Stimulated activated naive CD4-positive, alpha-beta T cell (primary cell): ENCODE measurements around the gene CAPN3.

Experiments
- DNase-seq, 6 experiments: peaks; one replicate each; lab custom pipeline; 2025; lab: John Stamatoyannopoulos, UW

Gene CAPN3

DNA sequence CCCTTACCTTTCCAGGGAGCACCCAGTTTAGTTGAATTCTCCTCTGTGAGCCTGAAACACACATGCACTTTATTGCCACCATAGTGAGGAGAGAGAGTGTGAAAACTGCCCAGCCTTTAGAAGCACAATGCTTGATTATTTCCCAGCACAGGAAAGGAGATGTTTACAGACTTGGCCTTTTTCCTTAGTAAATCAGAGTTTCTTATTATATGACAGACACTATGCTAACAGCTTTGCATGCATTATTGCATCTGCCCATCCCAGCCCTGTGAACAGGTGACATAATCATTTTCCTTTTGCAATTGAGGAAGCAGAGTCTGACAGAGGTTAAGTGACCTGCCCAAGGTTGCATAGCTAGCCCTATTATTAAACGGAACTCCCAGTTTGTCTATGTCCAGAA is 36.5 kb downstream of the CAPN3 start:
- no peak for DNase-seq

DNA sequence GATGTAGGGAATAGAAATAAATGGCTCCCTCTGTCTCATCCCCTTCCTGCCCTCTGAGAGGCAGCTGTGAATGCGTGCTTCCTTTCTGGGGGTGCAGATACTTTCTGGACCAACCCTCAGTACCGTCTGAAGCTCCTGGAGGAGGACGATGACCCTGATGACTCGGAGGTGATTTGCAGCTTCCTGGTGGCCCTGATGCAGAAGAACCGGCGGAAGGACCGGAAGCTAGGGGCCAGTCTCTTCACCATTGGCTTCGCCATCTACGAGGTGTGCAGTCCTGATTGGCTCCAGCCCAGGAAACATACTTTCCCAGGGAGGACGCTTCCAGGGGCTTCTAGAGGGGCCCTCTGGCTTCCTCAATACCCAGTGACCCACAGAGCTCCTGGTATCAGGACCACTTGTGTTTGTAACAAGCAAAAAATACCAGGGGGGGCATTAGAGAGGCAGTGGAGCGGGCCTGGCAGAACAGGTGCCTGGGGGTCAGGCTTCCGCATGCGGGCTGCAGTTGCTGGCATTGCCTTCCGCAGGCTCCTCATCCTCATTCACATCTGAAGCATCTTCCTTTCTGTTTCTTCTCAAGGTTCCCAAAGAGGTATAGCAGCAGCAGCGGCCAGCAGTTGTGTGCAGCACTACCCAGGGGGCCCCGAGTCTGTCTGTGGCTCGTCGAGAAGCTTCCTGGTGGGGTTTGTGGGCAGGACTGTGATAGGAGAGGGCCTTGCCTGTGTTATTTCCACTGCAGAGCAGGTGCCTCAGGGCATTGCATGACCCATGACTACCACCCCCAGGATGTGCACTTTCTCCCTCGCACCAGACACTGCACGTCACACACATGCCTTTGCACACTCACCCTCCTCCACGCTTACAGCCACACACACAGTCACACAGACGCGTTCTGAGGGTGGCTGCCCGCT is 42.5 kb downstream of the CAPN3 start:
- DNase-seq: no peak

DNA sequence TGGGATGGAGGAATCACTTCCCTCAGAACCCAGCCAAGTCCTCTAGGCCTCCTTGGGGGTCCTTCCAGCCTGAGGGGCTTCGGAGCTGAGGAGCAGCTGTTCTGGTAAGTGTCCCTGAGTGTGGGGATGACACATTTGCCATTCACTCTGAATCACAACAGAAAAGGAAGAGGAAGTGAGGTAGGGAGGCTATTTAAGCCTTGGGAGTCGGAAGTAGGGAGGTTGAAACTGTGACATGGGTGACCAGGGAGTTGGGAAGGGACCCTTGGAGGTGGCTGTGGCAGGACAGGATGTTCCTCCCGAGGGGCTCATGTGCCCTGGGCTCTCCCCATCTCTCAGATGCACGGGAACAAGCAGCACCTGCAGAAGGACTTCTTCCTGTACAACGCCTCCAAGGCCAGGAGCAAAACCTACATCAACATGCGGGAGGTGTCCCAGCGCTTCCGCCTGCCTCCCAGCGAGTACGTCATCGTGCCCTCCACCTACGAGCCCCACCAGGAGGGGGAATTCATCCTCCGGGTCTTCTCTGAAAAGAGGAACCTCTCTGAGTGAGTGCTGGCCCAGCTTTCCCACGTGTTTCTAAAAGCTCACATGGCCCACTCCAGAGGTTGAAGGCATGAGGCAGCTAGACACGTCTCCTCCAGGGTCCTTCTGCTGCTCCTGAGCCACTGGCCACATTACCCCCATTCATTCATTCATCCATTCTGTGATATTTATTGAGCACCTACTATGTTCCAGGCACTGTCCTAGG is 43.3 kb downstream of the CAPN3 start:
- no peak for DNase-seq

DNA sequence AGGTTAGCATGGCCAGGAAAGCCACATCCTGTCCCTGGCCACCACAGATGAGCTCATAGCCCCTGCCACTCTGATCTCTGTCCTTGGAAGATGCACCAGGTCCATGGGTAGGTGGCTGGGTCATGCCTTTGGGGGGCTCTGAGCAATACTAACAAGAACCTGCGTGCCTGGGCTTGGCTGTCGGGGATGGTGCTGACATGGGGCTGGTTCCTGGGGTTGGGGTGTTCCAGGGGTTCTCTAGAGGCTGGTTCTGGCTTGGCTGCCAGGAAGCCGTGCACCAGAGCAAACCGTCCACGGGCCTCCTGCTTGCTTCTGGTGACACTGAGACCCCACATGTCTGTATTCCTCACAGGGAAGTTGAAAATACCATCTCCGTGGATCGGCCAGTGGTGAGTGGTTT is 44.1 kb downstream of the CAPN3 start:
- no peak for DNase-seq

DNA sequence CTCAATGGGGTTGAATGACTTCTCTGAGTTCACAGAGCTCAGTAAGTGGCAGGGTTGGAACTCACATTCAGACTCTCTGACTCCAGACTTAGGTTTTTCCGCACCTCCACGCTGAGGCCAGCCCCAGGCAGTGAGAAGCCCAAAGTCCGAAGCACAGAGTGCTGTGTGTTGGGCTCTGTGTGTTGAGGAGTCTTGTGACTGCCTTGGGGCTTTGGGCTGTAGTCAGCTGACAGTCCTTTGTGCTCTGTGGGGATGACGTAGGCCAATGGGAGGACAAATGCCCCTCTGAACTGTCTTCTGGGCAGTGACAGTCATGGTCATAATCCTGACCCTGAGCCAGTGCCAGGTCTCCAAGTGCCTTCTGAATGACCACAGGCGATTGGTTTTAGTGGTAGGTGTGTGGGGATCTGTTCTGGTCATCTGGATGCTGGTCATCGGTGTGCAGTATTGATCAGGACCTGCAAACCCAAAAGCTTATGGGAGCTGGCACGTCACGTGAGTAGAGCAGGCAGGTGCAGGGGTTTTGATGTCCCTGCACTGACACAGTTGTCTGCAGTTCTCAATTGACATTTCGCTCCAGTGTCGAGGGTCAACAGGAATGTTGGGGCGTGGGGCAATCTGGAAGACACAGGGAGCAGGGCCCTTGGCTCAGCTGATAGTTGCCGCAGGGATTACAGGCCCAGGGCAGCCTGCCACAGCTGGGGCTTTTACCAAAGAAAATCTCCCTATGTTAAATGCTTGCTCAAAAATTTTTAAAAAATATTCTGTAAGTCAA is 45.3 kb downstream of the CAPN3 start:
- no peak for DNase-seq

DNA sequence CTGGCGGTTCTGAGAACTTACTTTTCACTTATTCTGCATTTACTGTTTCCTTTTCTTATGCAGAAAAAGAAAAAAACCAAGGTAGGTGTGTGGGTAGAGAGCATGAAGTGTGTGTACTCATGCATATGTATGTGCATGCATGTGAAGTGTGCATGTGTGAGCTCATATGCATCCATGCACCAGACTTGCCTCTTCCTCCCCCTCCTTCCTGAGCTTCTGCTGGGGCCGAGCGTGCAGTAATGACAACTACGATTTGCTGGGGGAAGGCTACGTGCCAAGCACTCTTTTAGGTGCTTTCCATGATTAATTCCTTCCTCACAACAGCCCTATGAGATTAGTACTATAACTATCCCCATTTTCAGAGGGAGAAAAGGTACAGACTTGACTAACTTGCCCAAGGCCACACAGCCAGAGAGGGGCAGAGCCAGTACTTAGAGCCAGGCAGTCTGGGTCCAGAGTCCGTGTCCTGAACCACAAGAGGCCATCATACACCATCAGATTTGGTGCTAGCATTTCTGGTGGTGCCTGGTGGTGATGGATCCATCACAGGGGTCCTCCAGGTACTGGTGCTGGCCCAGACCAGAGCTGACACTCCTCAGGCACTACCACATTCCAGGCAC is 46.7 kb downstream of the CAPN3 start:
- DNase-seq: no peak

DNA sequence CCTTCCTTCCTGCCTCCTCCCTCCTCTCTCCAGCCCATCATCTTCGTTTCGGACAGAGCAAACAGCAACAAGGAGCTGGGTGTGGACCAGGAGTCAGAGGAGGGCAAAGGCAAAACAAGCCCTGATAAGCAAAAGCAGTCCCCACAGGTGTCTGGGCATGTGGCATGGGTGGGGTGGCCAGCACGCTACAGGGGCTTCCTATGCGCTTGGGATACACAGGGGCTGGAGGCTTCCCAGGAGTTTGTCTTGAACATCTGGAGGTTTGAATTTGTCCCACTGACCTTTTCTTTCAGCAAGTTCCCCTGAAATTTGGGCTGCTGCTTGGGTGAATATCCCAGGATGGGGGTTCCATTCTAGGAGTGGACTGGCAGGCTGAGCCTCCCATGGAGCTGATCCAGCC is 48.9 kb downstream of the CAPN3 start:
- no peak for DNase-seq

DNA sequence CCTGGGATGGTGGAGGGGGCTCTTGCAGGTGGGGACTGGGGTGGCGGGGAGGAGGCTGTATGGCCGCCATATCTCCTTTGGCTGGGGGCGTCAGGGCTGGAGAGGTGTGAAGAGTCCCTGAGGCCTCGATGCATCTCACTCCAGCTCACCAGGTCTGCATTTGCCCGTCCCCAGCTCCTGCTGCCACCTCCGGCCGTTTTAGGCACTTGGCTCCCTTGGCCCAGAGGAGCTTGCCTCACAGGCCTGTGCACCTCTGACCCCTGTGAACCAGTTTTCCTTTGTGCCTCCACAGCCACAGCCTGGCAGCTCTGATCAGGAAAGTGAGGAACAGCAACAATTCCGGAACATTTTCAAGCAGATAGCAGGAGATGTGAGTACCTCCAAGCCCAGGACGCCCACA is 49.7 kb downstream of the CAPN3 start:
- no peak for DNase-seq

DNA sequence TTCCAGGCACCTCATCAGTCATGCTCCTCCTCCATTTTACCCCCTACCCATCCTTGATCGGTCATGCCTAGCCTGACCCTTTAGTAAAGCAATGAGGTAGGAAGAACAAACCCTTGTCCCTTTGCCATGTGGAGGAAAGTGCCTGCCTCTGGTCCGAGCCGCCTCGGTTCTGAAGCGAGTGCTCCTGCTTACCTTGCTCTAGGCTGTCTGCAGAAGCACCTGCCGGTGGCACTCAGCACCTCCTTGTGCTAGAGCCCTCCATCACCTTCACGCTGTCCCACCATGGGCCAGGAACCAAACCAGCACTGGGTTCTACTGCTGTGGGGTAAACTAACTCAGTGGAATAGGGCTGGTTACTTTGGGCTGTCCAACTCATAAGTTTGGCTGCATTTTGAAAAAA is 52.6 kb downstream of the CAPN3 start:
- DNase-seq: no peak

DNA sequence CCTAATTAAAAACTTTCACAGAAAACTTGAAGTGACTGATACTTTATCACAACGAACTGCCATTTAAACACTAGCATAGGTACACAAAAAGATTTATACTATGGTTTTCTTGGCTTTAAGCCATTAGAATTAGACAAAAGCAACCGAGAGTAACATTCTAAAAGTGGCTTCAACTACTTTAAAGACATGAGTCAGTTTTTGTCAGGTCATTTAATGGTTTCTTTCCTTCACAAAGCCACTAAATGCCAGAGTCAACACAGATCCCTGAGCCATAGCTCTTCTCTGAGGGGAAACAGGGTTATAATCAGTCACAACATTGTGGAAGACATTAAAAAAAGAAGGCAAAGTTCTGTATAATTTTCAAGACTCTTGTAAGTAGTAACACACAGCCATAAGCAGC is 54.6 kb downstream of the CAPN3 start:
- DNase-seq: no peak

DNA sequence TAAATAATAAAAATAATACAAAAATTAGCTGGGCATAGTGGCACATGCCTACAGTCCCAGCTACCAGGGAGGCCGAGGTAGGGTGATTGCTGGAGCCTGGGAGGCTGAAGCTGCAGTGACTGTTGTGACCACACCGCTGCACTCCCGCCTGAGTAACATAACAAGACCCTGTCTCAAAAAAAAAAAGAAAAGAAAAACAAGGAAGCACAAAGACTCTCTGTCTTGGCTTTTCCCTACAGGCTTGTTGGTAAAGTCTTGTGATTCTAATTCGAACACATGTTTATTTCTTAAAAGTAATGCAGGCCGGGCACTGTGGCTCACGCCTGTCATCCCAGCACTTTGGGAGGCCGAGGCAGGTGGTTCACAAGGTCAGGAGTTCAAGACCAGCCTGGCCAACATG is 60.1 kb downstream of the CAPN3 start:
- no peak for DNase-seq

DNA sequence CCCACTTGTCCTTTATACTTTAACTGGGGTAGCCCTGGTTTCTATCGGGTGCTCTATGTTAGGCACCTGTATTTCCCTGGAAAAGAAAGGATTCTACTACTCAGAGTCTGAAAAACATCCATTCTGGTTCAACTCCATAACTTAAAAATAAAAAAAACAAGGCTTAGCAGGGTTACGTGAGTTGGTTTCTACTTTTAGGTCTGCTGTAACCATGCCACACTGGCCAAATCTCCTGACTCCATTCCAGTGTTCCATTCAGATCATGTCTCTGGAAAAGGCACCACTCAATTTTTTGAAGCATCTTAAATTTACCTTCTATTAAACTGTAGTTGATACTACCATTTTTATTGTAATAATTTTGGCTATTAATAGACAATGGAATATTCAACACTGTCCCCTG is 62.1 kb downstream of the CAPN3 start:
- DNase-seq: no peak

DNA sequence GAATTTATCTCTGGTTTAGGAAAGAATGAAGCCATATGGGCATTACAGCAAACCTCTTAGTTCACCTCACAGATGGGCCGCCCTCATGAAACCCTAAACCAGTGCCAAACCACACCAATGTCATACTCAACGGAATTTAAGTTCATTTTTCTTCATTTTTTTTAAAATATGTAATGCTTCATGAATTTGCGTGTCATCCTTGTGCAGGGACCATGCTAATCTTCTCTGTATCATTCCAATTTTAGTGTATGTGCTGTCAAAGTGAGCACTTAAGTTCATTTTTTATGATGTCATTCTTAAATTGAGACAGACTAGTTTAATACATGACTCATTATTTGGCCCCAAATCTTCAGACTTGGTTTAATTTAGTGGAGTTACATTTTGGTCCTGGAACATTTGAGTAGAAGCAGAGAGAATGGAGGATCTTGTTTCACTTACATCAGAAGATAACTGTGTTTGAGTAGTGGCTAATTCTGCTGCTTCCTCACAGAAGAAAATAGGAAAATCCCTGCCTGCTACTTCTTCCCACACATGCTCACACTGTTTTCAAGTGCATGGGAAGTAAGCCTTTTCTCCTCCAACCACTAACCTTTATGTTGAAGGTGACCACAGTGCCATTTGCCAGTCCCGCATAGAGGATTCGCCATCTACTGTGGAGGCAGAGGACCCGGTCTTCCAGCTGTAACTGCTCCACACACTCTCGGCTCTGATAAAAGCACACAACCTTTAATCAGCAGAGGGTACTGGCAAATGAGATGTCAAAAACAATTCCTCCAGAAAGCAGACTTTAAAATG is 68.3 kb downstream of the CAPN3 start:
- no peak for DNase-seq

DNA sequence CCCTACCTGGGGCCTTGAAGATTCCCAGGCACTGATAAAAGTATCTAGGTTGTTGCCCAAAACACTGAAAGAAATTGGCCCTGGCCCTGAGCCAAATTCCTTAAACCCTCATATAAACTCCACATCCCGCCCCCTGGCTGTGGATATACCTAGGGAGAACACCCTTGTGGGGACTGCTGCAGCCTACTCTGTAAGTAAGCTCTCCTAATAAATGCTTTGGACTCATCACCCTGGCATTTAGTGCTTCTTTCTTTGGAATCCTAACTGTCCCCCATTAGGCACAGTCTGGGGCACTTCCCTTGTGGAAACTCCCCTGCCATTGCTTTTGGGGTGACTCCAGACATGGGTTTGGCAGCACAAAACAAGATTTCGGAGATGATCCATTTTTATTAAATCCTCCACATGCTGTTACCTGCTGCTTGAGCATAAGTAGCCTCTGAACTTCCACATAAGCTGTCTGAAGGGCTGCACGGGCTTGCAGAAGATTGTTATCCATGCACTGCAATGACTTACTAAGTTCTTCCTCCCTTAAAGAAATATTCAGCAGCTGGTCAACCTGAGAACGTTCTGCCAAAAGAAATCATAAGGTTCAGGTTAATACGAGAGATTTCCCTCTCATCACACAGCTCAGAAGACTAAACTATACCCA is 85.2 kb downstream of the CAPN3 start:
- no peak for DNase-seq

DNA sequence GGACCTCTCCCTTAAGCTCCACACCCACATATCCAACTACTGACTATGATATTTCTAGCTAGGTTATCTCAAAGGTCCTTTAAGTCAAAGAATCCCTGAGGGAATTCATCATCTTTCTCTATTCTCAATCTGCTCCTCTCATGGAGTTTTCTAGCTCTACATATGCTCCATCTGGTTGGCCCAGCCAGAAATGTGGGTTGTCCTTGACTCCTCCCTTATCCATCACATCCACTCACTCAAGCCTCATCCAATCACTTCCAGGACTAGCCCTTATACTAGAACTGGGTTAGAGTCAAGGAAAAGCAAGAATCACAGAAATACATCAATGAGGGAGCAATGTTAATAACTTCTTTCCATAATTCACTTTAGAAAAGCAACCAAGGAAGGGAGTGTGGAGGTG is 86.2 kb downstream of the CAPN3 start:
- no peak for DNase-seq

DNA sequence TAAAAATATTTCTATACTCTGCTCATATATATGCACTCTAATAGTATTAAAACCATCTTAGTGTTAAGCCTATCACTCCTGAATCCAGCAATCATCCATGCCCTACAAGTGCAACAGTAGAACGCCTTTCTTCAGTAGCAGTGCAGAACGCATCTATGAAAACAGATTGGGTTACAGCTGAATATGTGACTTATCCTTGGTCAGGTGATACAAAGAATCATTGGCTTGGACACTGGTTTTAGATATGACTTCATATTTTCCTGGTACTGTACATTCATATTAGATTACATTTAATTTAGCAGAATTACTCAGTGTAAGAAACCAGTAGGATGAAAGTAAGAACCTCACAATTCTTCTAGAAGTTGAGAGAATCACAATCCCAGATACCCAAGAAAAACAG is 88.3 kb downstream of the CAPN3 start:
- DNase-seq: no peak

DNA sequence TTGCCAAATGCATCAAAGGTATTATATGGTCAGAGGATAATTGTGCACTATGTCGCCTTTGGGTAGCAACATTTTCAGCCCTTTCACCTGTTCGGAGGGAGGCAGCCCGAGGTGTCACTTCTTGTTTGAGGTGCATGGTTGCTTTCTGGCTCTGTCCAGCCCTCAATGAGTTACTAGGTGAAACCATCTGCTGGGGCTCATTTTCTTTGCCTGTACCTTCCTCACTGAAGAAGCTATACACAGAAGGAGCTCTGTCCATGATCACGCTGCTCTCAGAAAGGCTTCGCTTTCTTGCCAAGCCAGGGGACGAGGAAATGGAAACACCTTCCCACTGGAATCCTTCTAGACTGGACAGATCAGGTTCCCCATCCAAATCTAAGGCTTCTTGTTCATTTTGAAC is 89.0 kb downstream of the CAPN3 start:
- no peak for DNase-seq

DNA sequence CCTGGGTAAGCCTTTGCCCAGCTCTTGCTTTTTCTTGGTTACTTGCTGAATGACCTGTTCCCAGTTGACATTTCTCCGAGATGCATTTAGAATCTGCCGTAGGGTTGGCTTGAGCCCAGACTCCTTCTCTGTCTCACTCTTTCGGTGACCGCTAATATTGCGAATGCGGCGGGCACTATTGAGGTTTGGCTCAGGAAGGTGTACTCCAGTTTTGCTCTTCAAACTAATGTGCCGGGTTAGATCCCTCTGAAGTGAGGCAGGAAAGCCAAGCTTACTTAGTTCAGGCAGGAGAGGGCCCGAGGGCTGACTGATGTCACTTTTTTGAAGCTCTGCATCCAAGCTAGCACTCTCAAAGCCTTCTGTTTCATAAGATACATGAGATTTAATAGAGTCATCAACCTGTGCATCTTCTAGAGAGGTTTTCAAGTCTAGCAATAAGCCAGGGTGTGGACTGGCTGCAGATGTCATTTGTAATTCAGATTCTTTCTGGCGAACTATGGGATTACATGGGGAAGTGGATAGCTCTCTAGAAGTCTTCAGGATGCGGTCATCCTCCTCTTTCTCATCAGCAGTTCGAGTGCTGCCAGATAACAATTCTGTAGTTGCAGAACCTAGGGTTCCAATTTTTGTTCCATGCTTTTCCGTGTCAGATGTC is 90.6 kb downstream of the CAPN3 start:
- no peak for DNase-seq

DNA sequence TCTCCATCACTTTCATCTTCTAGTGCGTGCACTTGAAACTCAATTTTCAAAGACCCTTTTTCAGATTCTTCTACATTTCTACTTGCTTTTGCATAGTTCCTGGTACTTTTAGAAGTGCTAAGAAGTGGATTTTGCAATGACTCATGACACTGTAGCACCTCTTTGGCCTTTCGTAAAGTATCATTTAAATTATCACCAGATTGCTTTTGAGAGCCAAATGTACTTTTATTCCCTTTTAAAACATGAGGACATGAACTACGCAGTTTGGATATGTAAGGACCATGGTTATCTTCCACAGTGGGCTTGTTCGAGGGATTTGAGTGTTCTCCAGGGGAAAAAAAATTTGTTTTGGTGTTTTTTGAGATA is 91.1 kb downstream of the CAPN3 start:
- no peak for DNase-seq

DNA sequence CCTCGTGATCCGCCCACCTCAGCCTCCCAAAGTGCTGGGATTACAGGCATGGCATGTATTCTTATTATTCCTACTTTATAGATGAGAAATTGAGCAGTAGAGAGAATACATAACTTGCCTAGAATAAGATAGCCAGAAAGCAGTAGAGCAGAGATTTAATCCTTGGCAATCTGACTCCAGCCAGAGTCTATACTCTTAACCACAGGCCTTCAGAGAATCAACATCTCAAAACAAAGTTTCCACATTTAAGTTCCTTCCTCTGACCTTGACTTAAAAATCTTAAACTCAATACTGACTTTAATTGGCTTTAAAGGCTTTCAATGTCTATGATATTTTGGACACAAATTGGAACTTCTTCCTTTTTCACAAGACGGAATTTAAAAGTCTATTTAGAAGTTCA is 94.5 kb downstream of the CAPN3 start:
- no peak for DNase-seq
